ENCODE results near the gene TMEM255B. TPM values are rescaled to one million over a fixed set of nuclear protein-coding genes. Genes with fewer than 3 reads are reported as not detected.

The TMEM255B gene
- total RNA-seq, 2 donors from 2014 or later: 3.0 to 4.2 TPM

DNA sequence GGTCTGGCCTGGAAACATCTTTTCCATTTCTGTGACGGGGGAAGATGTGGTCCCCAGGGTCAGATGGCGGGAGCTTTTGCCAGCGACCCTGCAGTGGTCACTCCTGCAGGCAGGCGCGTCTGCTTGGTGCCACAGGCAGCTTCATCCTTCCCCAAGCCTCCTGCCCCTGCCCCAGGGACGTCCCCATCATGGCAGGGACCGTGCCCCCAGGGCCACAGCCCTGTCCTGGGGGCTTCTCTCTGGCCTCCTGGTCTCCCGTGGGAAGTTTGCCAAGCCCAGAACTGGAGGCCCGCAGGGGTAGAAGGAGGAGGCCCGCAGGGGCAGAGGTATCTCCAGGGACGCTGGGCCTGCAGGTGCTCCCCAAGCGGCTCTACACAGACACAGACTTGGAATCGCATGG lies 47.5 kb downstream of the TMEM255B start:
- no peaks in the 10 kb centered on the region for H3K27me3 ChIP-seq
- no peaks in the 10 kb centered on the region for H3K9me3 ChIP-seq
- DNase-seq: no peak
- no peak overlapping the region for H3K27ac ChIP-seq
- TF ChIP-seq, protein P1, sequence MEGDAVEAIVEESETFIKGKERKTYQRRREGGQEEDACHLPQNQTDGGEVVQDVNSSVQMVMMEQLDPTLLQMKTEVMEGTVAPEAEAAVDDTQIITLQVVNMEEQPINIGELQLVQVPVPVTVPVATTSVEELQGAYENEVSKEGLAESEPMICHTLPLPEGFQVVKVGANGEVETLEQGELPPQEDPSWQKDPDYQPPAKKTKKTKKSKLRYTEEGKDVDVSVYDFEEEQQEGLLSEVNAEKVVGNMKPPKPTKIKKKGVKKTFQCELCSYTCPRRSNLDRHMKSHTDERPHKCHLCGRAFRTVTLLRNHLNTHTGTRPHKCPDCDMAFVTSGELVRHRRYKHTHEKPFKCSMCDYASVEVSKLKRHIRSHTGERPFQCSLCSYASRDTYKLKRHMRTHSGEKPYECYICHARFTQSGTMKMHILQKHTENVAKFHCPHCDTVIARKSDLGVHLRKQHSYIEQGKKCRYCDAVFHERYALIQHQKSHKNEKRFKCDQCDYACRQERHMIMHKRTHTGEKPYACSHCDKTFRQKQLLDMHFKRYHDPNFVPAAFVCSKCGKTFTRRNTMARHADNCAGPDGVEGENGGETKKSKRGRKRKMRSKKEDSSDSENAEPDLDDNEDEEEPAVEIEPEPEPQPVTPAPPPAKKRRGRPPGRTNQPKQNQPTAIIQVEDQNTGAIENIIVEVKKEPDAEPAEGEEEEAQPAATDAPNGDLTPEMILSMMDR (IDR thresholded peaks at IDR 0.05): no peak
- no peak overlapping the region for H3K4me3 ChIP-seq
- H3K36me3 ChIP-seq: no peaks in the 10 kb centered on the region
- intact Hi-C loops (cut with DNase I): no loop called here
- no peaks in the 10 kb centered on the region for H3K4me1 ChIP-seq
- H3K9ac ChIP-seq (ENCODE audit: low read depth in 2 of 2, low read length in 2 of 2): no peak overlapping the region

DNA sequence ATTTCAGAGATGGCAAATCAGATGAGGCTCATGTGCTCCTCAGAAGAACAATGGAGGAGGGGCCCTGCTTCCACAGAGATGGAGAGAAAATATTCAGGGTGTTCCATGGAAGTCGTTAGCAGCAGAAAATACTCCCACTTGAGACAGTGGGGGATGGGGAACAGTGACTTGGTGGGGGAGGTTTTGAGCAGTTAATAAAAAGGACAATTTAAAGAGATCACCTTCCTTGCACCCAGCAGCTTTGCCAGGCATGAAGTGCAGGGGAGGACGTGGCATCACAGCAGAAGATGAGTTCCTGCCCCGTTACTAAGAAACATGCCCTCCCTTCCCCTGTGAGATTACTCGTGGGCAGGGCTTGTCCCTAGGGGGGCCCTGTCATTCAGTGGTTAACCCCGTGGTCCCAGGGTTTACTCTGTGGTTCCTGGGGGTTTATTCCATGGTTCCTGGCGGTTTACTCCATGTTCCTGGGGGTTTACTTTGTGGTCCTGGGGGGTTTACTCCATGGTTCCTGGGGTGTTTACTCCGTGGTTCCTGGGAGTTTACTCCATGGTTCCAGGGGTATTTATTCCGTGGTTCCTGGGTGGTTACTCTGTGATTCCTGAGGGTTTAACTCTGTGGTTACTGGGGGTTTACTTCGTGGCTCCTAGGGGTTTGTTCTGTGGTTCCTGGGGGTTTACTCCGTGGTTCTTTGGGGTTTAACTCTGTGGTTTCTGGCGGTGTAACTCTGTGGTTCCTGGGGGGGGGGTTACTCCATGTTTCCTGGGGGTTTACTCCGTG lies 49.2 kb downstream of the TMEM255B start:
- Histone ChIP-seq H3K36me3 (no peaks in the 10 kb centered on the region), H3K9ac (ENCODE audit: low read depth in 2 of 2, low read length in 2 of 2) (no peak overlapping the region), H3K27me3 (no peaks in the 10 kb centered on the region), H3K27ac (no peak overlapping the region), H3K4me1 (no peaks in the 10 kb centered on the region), H3K4me3 (no peak overlapping the region), H3K9me3 (no peaks in the 10 kb centered on the region)
- no peak for DNase-seq
- intact Hi-C loops (cut with DNase I): no loop called here
- TF ChIP-seq, protein P1 (IDR thresholded peaks at IDR 0.05): no peak

DNA sequence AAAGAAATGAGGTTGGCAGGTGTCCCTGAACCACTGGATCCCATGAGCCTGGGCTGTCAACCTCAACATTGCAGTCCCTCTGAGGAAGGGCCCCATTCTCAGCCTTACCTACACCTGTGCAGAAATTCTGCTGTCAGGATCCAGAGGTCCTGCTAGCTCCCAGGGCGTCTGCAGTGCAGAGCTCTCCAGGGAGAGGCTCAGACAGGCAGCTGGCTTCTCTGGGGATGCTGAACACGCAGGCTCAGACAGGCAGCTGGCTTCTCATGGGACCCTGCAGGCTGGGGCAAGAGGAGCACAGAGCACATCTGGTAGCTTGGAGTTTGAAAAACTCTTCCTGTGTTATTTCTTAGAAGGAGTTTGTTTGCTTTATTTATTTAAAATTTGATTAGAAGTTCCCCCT lies 50.9 kb downstream of the TMEM255B start:
- TF ChIP-seq, protein P1 (IDR thresholded peaks at IDR 0.05): no peak
- intact Hi-C loops (cut with DNase I): no loop called here
- H3K9ac ChIP-seq (ENCODE audit: low read depth in 2 of 2, low read length in 2 of 2): no peak overlapping the region

DNA sequence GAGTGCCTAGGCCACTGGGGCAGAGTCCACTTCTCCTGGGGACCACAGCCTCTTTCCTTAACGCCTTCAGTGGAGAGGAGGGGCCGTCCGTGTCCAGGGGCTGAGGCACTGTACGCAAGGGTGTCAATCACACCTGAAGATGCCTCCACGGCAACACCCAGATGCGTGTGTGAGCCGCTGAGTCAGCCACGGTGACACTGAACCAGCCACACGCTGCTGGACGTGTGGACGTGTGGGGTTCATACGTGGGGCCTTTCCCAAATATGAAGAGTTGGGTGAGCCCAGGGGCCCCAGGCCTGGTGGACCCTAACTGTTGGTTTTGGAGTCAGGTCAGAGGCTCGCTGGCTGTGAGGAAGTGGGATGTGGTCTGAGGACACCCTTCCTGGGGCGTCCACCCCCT lies 51.6 kb downstream of the TMEM255B start:
- Histone ChIP-seq H3K4me3 (no peak overlapping the region), H3K9me3 (no peaks in the 10 kb centered on the region), H3K4me1 (no peaks in the 10 kb centered on the region), H3K9ac (ENCODE audit: low read depth in 2 of 2, low read length in 2 of 2) (no peak overlapping the region), H3K27me3 (no peaks in the 10 kb centered on the region), H3K27ac (no peak overlapping the region), H3K36me3 (no peaks in the 10 kb centered on the region)
- TF ChIP-seq, protein P1 (IDR thresholded peaks at IDR 0.05): no peak
- intact Hi-C loops (cut with DNase I): no loop called here
- DNase-seq: no peak

More for the DNA sequence above, 50.9 kb downstream of the TMEM255B start:
- Histone ChIP-seq H3K27me3 (no peaks in the 10 kb centered on the region), H3K36me3 (no peaks in the 10 kb centered on the region), H3K9me3 (no peaks in the 10 kb centered on the region), H3K27ac (no peak overlapping the region), H3K4me3 (no peak overlapping the region), H3K4me1 (no peaks in the 10 kb centered on the region)
- no peak for DNase-seq

DNA sequence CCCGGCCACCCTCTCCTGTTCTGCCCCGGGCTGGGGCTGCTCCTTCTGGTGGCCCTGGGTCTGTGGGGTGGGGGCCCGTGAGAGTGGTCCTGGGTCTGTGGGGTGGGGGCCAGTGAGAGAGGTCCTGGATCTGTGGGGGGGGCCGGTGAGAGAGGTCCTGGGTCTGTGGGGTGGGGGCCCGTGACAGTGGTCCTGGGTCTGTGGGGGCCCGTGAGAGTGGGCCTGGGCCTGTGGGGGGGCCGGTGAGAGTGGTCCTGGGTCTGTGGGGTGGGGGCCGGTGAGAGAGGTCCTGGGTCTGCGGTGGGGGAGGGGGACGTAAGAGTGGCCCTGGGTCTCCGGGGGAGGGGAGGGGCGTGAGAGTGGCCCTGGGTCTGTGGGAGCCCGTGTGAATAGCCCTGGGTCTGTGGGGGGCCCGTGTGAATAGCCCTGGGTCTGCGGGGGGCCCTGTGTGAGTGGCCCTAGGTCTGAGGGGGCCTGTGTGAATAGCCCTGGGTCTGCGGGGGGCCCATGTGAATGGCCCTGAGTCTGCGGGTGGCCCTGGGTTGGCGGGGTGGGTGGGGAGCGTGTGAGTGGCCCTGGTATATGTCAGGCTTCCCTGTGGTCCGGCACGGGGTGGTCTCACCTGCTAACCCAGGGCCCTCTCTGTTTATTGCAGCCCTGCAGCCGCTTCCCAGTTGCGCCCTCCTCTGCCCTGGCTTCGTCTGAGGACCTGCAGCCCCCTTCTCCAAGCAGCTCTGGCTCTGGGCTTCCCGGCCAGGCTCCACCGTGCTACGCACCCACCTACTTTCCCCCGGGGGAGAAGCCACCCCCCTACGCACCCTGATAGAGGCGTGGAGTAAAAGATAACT lies 52.3 kb downstream of the TMEM255B start:
- Histone ChIP-seq H3K9ac (ENCODE audit: low read depth in 2 of 2, low read length in 2 of 2) (no peak overlapping the region), H3K4me1 (no peaks in the 10 kb centered on the region), H3K27me3 (no peaks in the 10 kb centered on the region), H3K9me3 (no peaks in the 10 kb centered on the region), H3K27ac (no peak overlapping the region), H3K4me3 (no peak overlapping the region), H3K36me3 (no peaks in the 10 kb centered on the region)
- DNase-seq: no peak
- intact Hi-C loops (cut with DNase I): no loop called here
- TF ChIP-seq, protein P1 (IDR thresholded peaks at IDR 0.05): no peak
